ENCODE data around the gene C15orf39.

GRCh38 chr15:75156326-75157215 lies 45.1 kb upstream of the C15orf39 start:
- TF ChIP-seq CTCF (IDR thresholded peaks at IDR 0.05; ENCODE audit: low read depth, low read length, poor library complexity, severe bottlenecking) (no peak), EZH2phosphoT487 (IDR thresholded peaks at IDR 0.05; ENCODE audit: borderline replicate concordance, low read length) (no peak)

All from DOHH2 (cell line).